Keratinocyte (primary cell): ENCODE data around the gene CLECL1. TPM values are rescaled to one million over a fixed set of nuclear protein-coding genes. Genes with fewer than 3 reads are reported as not detected.

ENCODE experiments used
- DNase-seq: peaks from one replicate; pipeline ENCODE4 v3.0.0-alpha.2; 2011; ENCODE audit warnings: low read depth, missing footprints, low spot score
- FAIRE-seq: peaks from 2 replicates; lab custom pipeline; 2011; peaks lifted over from hg19 to GRCh38; lab: Jason Lieb, UNC
- H2AFZ ChIP-seq: 2 replicates; pipeline ENCODE4 v1.6.0; 2012; ENCODE audit warnings: low read length, control low read depth, inconsistent platforms; ENCODE audit not compliant: control insufficient read depth
- H3K27ac ChIP-seq: 2 replicates; pipeline ENCODE4 v1.5.1; 2011; ENCODE audit warnings: low read length; ENCODE audit not compliant: control insufficient read depth, insufficient read depth
- H3K27me3 ChIP-seq: 3 replicates; pipeline ENCODE4 v1.6.0; 2011; ENCODE audit warnings: low read length; ENCODE audit not compliant: control insufficient read depth, insufficient read depth; ENCODE audit errors: extremely low read depth
- H3K36me3 ChIP-seq, 2 experiments: 2 replicates in 1 of 2; 3 replicates in 1 of 2; pipeline ENCODE4 v1.5.1; 2011; ENCODE audit warnings: low read length in 2 of 2, mild to moderate bottlenecking in 1 of 2; ENCODE audit not compliant: control insufficient read depth in 2 of 2, insufficient read depth in 2 of 2; ENCODE audit errors: extremely low read depth in 1 of 2
- H3K4me1 ChIP-seq: 3 replicates; pipeline ENCODE4 v1.5.1; 2011; ENCODE audit warnings: low read length; ENCODE audit not compliant: control insufficient read depth, insufficient read depth; ENCODE audit errors: extremely low read depth
- H3K4me2 ChIP-seq: 3 replicates; pipeline ENCODE4 v1.6.0; 2011; ENCODE audit warnings: low read depth, low read length; ENCODE audit not compliant: control insufficient read depth, insufficient read depth; ENCODE audit errors: extremely low read depth
- H3K4me3 ChIP-seq, 3 experiments: fragments of 200-600 bp in 1 of 3; sonication (generic) in 1 of 3; 2 replicates in 2 of 3; 3 replicates in 1 of 3; pipeline ENCODE4 v1.5.1; 2011 to 2016; ENCODE audit warnings: low read length in 3 of 3, mild to moderate bottlenecking in 3 of 3, control low read depth in 2 of 3, inconsistent platforms in 1 of 3, low read depth in 1 of 3, mixed read lengths in 1 of 3, mixed run types in 1 of 3, moderate library complexity in 1 of 3; ENCODE audit not compliant: control insufficient read depth in 2 of 3, insufficient read depth in 2 of 3; ENCODE audit errors: extremely low read depth in 1 of 3
- H3K79me2 ChIP-seq: 2 replicates; pipeline ENCODE4 v1.6.0; 2012; ENCODE audit warnings: low read length; ENCODE audit not compliant: control insufficient read depth, insufficient read depth
- H3K9ac ChIP-seq: 3 replicates; pipeline ENCODE4 v1.6.0; 2011; ENCODE audit warnings: low read length; ENCODE audit not compliant: control insufficient read depth, insufficient read depth; ENCODE audit errors: extremely low read depth
- H3K9me1 ChIP-seq: 3 replicates; pipeline ENCODE4 v1.6.0; 2011; ENCODE audit warnings: low read length; ENCODE audit not compliant: control insufficient read depth, insufficient read depth; ENCODE audit errors: extremely low read depth
- H3K9me3 ChIP-seq: 2 replicates; pipeline ENCODE4 v1.5.1; 2012; ENCODE audit warnings: low read depth, low read length; ENCODE audit not compliant: control insufficient read depth
- H4K20me1 ChIP-seq: 3 replicates; pipeline ENCODE4 v1.6.0; 2011; ENCODE audit warnings: low read length; ENCODE audit not compliant: control insufficient read depth, insufficient read depth; ENCODE audit errors: extremely low read depth
- EZH2 ChIP-seq: IDR thresholded peaks from one replicate; pipeline ENCODE4 v1.6.1; 2012; ENCODE audit warnings: inconsistent platforms, mild to moderate bottlenecking, low read length, moderate library complexity
- dilution Hi-C: fragments of 300-500 bp; cut with MboI; formaldehyde crosslinking; loops from one replicate; pipeline ENCODE4 v1.7.0; 2020; ENCODE audit warnings: low sequenced_read_pairs; ENCODE audit not compliant: extremely low pct_ligation_motif_present
- polyA plus RNA-seq, 5 experiments: library from polyadenylated mRNA; depleted of rRNA in 3 of 5; stranded (reverse) in 3 of 5; stranded (forward) in 1 of 5; unstranded in 1 of 5; fragments of >200 nt; gene quantifications; 1 replicate in 1 of 5; 2 replicates in 3 of 5; 3 replicates in 1 of 5; pipeline versions ENCODE4 v1.2.1 to v1.2.3, GENCODE V29; 2011 to 2012; ENCODE audit warnings: missing spikeins in 2 of 5, low read depth in 1 of 5, low replicate concordance in 1 of 5
- TF ChIP-seq, protein P1 (sequence below), 3 experiments: IDR thresholded peaks in 1 of 3; conservative IDR thresholded peaks in 1 of 3; optimal IDR thresholded peaks in 1 of 3; 2 replicates in 2 of 3; 3 replicates in 1 of 3; pipeline versions ENCODE3 to v1.5.1; 2011; ENCODE audit warnings: low read length in 3 of 3, mild to moderate bottlenecking in 3 of 3, moderate library complexity in 2 of 3, control low read depth in 1 of 3, inconsistent platforms in 1 of 3; ENCODE audit not compliant: insufficient read depth in 2 of 3; ENCODE audit errors: extremely low read depth in 1 of 3

CLECL1 gene
- polyA plus RNA-seq, 1 donor (not counting 4 experiments of a cell fraction or from before 2014, with no cell fraction given): not detected

DNA sequence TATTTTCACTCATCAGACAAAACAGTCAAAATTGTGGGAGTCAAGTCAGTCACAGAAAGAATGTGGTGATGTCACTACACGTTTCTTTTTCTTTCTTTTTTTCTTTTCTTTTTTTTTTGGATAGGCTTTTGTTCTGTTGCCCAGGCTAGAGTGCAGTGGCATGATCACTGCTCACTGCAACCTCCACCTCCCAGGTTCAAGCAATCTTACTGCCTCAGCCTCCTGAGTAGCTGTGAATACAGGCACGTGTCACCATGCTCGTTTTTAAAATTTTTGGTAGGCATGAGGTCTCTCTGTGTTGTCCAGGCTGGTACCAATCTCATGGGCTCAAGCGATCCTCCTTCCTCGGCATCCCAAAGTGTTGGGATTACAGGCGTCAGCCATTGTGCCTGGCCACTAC, 2.3 kb downstream of the CLECL1 start:
- Histone ChIP-seq H3K4me3 (no peak overlapping the region), H3K9me3 (no peaks in the 10 kb centered on the region), H2AFZ (no peak overlapping the region), H3K27me3 (no peaks in the 10 kb centered on the region), H4K20me1 (no peaks in the 10 kb centered on the region), H3K9me1 (no peaks in the 10 kb centered on the region), H3K4me1 (peaks cover 3% of the 10 kb centered on the region), H3K79me2 (no peaks in the 10 kb centered on the region), H3K36me3 (no peaks in the 10 kb centered on the region), H3K9ac (no peak overlapping the region), H3K4me2 (no peak overlapping the region), H3K27ac (no peak overlapping the region)
- no peak for DNase-seq
- FAIRE-seq: no peak
- TF ChIP-seq, protein P1, sequence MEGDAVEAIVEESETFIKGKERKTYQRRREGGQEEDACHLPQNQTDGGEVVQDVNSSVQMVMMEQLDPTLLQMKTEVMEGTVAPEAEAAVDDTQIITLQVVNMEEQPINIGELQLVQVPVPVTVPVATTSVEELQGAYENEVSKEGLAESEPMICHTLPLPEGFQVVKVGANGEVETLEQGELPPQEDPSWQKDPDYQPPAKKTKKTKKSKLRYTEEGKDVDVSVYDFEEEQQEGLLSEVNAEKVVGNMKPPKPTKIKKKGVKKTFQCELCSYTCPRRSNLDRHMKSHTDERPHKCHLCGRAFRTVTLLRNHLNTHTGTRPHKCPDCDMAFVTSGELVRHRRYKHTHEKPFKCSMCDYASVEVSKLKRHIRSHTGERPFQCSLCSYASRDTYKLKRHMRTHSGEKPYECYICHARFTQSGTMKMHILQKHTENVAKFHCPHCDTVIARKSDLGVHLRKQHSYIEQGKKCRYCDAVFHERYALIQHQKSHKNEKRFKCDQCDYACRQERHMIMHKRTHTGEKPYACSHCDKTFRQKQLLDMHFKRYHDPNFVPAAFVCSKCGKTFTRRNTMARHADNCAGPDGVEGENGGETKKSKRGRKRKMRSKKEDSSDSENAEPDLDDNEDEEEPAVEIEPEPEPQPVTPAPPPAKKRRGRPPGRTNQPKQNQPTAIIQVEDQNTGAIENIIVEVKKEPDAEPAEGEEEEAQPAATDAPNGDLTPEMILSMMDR (optimal IDR thresholded peaks at IDR 0.05 in 1 of 3, IDR thresholded peaks at IDR 0.05 in 1 of 3, conservative IDR thresholded peaks at IDR 0.05 in 1 of 3; ENCODE audit: extremely low read depth in 1 of 3, insufficient read depth in 2 of 3, low read length in 3 of 3): no peak
- TF ChIP-seq EZH2: no peak
- dilution Hi-C loops: no loop called here

DNA sequence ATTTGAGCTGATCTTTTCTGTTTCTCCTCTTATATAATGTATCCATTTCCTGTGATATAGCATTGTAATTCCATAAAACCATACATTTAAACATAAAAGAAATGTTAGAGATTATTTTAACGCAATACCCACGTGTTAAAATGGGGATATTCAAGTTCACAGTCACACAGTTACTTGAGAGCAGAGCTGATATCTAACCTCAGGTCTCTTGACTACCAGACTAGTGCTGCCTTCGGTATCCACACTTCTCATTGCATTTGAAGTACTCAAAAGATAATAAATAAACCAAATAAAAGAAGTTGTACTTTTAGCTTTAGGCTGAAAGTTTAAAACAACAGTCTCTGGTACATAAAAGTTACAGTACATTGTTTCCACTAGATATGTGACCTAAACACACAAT, 2.9 kb downstream of the CLECL1 start:
- H3K9ac ChIP-seq: no peak overlapping the region
- H2AFZ ChIP-seq: no peak overlapping the region
- DNase-seq: no peak
- H3K9me3 ChIP-seq: no peaks in the 10 kb centered on the region
- no peak overlapping the region for H3K27ac ChIP-seq
- H3K79me2 ChIP-seq: no peaks in the 10 kb centered on the region
- H3K27me3 ChIP-seq: no peaks in the 10 kb centered on the region
- dilution Hi-C loops: no loop called here
- TF ChIP-seq, protein P1 (optimal IDR thresholded peaks at IDR 0.05 in 1 of 3, IDR thresholded peaks at IDR 0.05 in 1 of 3, conservative IDR thresholded peaks at IDR 0.05 in 1 of 3; ENCODE audit: extremely low read depth in 1 of 3, insufficient read depth in 2 of 3, low read length in 3 of 3): no peak
- TF ChIP-seq EZH2: no peak
- no peaks in the 10 kb centered on the region for H3K36me3 ChIP-seq
- H3K4me2 ChIP-seq: no peak overlapping the region
- no peaks in the 10 kb centered on the region for H4K20me1 ChIP-seq
- H3K9me1 ChIP-seq: no peaks in the 10 kb centered on the region
- no peak overlapping the region for H3K4me3 ChIP-seq
- peaks cover 5% of the 10 kb centered on the region for H3K4me1 ChIP-seq
- FAIRE-seq: no peak
